ENCODE results near the gene PRKCB.

PRKCB gene

GRCh38 chr16:24036038-24036543 is 200.3 kb downstream of the PRKCB start:
- no peaks in the 10 kb centered on the region for H3K9me3 ChIP-seq (ENCODE audit: insufficient read depth, low read depth, low read length)
- no peaks in the 10 kb centered on the region for H4K20me1 ChIP-seq (ENCODE audit: insufficient read depth, low read length, poor library complexity, severe bottlenecking)
- peaks cover 41% of the 10 kb centered on the region; the same call in 1 of the 2 replicates for H3K36me3 ChIP-seq (ENCODE audit: insufficient read depth, low read length)
- peak overlapping the region; percentile 57 for H3K4me2 ChIP-seq (ENCODE audit: low read depth, low read length, poor library complexity, severe bottlenecking)
- no peaks in the 10 kb centered on the region for H3K9me2 ChIP-seq (replicated peaks; ENCODE audit: low read depth, low read length)
- H3F3A ChIP-seq (ENCODE audit: low read depth): no peaks in the 10 kb centered on the region
- peak overlapping the region; percentile 62 for H3K4me3 ChIP-seq (ENCODE audit: low read length, poor library complexity, severe bottlenecking)
- H2AFZ ChIP-seq (ENCODE audit: low read length): no peak overlapping the region
- H3K27me3 ChIP-seq (ENCODE audit: insufficient read depth, low read length, poor library complexity, severe bottlenecking): no peaks in the 10 kb centered on the region
- TF ChIP-seq, protein P1, sequence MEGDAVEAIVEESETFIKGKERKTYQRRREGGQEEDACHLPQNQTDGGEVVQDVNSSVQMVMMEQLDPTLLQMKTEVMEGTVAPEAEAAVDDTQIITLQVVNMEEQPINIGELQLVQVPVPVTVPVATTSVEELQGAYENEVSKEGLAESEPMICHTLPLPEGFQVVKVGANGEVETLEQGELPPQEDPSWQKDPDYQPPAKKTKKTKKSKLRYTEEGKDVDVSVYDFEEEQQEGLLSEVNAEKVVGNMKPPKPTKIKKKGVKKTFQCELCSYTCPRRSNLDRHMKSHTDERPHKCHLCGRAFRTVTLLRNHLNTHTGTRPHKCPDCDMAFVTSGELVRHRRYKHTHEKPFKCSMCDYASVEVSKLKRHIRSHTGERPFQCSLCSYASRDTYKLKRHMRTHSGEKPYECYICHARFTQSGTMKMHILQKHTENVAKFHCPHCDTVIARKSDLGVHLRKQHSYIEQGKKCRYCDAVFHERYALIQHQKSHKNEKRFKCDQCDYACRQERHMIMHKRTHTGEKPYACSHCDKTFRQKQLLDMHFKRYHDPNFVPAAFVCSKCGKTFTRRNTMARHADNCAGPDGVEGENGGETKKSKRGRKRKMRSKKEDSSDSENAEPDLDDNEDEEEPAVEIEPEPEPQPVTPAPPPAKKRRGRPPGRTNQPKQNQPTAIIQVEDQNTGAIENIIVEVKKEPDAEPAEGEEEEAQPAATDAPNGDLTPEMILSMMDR (conservative IDR thresholded peaks at IDR 0.05; ENCODE audit: low read length): no peak
- no peak for TF ChIP-seq EZH2phosphoT487 (IDR thresholded peaks at IDR 0.05; ENCODE audit: borderline replicate concordance)
- peaks cover 21% of the 10 kb centered on the region for H3K4me1 ChIP-seq (ENCODE audit: insufficient read depth, low read length, poor library complexity, severe bottlenecking)
- peak overlapping the region; percentile 52 for H3K9ac ChIP-seq (ENCODE audit: low read depth, low read length, poor library complexity, severe bottlenecking)
- no peaks in the 10 kb centered on the region for H3K79me2 ChIP-seq (ENCODE audit: insufficient read depth, low read length)

GRCh38 chr16:24036614-24037013 is 200.8 kb downstream of the PRKCB start:
- H3K9me3 ChIP-seq (ENCODE audit: insufficient read depth, low read depth, low read length): no peaks in the 10 kb centered on the region
- no peaks in the 10 kb centered on the region for H4K20me1 ChIP-seq (ENCODE audit: insufficient read depth, low read length, poor library complexity, severe bottlenecking)
- no peaks in the 10 kb centered on the region for H3K9me2 ChIP-seq (replicated peaks; ENCODE audit: low read depth, low read length)
- H3K4me2 ChIP-seq (ENCODE audit: low read depth, low read length, poor library complexity, severe bottlenecking): peak overlapping the region; percentile 57
- H3K4me1 ChIP-seq (ENCODE audit: insufficient read depth, low read length, poor library complexity, severe bottlenecking): peaks cover 21% of the 10 kb centered on the region
- no peaks in the 10 kb centered on the region for H3F3A ChIP-seq (ENCODE audit: low read depth)
- peaks cover 41% of the 10 kb centered on the region; the same call in 1 of the 2 replicates for H3K36me3 ChIP-seq (ENCODE audit: insufficient read depth, low read length)
- H3K9ac ChIP-seq (ENCODE audit: low read depth, low read length, poor library complexity, severe bottlenecking): peak overlapping the region; percentile 52
- H2AFZ ChIP-seq (ENCODE audit: low read length): no peak overlapping the region
- H3K4me3 ChIP-seq (ENCODE audit: low read length, poor library complexity, severe bottlenecking): no peak overlapping the region
- TF ChIP-seq EZH2phosphoT487 (IDR thresholded peaks at IDR 0.05; ENCODE audit: borderline replicate concordance): no peak
- TF ChIP-seq, protein P1 (conservative IDR thresholded peaks at IDR 0.05; ENCODE audit: low read length): peak; percentile 77
- H3K79me2 ChIP-seq (ENCODE audit: insufficient read depth, low read length): no peaks in the 10 kb centered on the region
- no peaks in the 10 kb centered on the region for H3K27me3 ChIP-seq (ENCODE audit: insufficient read depth, low read length, poor library complexity, severe bottlenecking)

GRCh38 chr16:24037335-24037734 is 201.6 kb downstream of the PRKCB start:
- Histone ChIP-seq H3K36me3 (ENCODE audit: insufficient read depth, low read length) (peaks cover 35% of the 10 kb centered on the region; the same call in 1 of the 2 replicates), H2AFZ (ENCODE audit: low read length) (no peak overlapping the region), H4K20me1 (ENCODE audit: insufficient read depth, low read length, poor library complexity, severe bottlenecking) (no peaks in the 10 kb centered on the region)

More at GRCh38 chr16:24037335-24037734, 201.6 kb downstream of the PRKCB start:
- no peak overlapping the region for H3K4me2 ChIP-seq (ENCODE audit: low read depth, low read length, poor library complexity, severe bottlenecking)
- no peaks in the 10 kb centered on the region for H3K79me2 ChIP-seq (ENCODE audit: insufficient read depth, low read length)
- no peaks in the 10 kb centered on the region for H3K9me2 ChIP-seq (replicated peaks; ENCODE audit: low read depth, low read length)
- peaks cover 21% of the 10 kb centered on the region for H3K4me1 ChIP-seq (ENCODE audit: insufficient read depth, low read length, poor library complexity, severe bottlenecking)
- H3K9ac ChIP-seq (ENCODE audit: low read depth, low read length, poor library complexity, severe bottlenecking): no peak overlapping the region
- H3F3A ChIP-seq (ENCODE audit: low read depth): no peaks in the 10 kb centered on the region
- H3K27me3 ChIP-seq (ENCODE audit: insufficient read depth, low read length, poor library complexity, severe bottlenecking): no peaks in the 10 kb centered on the region
- TF ChIP-seq EZH2phosphoT487 (IDR thresholded peaks at IDR 0.05; ENCODE audit: borderline replicate concordance): no peak
- TF ChIP-seq, protein P1 (conservative IDR thresholded peaks at IDR 0.05; ENCODE audit: low read length): no peak
- no peaks in the 10 kb centered on the region for H3K9me3 ChIP-seq (ENCODE audit: insufficient read depth, low read depth, low read length)
- H3K4me3 ChIP-seq (ENCODE audit: low read length, poor library complexity, severe bottlenecking): no peak overlapping the region
